Fibroblast of the aortic adventitia (primary cell): ENCODE results near the gene DISP3. TPM values are rescaled to one million over a fixed set of nuclear protein-coding genes. Genes with fewer than 3 reads are reported as not detected.

Experiments used
- DNase-seq: peaks from one replicate; pipeline ENCODE4 v3.0.0-alpha.2; 2010; ENCODE audit warnings: low read depth
- H3K4me3 ChIP-seq: 2 replicates; pipeline ENCODE4 v1.5.1; 2011; ENCODE audit warnings: low read depth, mild to moderate bottlenecking, control low read depth, low read length, moderate library complexity
- total RNA-seq: library from RNA; depleted of rRNA; stranded (reverse); fragments of >200 nt; gene quantifications from 2 replicates; pipeline ENCODE4 v1.2.3, GENCODE V29; 2012; ENCODE audit warnings: low replicate concordance
- TF ChIP-seq, protein P1 (sequence below): IDR thresholded peaks from 2 replicates; pipeline ENCODE4 v1.5.1; 2011; ENCODE audit warnings: mild to moderate bottlenecking, low read length, control low read depth, inconsistent platforms; ENCODE audit not compliant: insufficient read depth

The DISP3 gene
- total RNA-seq, 1 donor: not detected

DNA sequence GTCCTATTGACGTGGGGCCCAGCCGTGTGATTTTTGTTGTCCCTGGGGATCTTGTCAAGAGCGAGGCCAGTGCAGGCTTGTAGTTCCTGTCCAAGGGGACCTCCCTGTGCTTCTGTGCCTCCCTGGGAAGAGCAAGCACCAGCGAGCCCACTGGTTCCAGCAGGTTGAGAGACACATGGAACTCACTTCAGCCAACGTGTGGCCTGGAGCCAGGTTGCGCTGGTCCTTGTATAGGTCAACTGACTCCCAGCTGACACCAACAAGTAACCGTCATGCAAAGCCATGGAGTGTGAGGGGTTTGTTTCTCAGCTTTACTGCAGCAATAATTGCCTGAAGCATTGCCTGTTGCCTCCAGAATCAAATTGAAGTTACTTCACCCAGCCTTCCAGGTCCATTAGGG, 63.0 kb downstream of the DISP3 start:
- H3K4me3 ChIP-seq: no peak overlapping the region
- no peak for DNase-seq
- TF ChIP-seq, protein P1, sequence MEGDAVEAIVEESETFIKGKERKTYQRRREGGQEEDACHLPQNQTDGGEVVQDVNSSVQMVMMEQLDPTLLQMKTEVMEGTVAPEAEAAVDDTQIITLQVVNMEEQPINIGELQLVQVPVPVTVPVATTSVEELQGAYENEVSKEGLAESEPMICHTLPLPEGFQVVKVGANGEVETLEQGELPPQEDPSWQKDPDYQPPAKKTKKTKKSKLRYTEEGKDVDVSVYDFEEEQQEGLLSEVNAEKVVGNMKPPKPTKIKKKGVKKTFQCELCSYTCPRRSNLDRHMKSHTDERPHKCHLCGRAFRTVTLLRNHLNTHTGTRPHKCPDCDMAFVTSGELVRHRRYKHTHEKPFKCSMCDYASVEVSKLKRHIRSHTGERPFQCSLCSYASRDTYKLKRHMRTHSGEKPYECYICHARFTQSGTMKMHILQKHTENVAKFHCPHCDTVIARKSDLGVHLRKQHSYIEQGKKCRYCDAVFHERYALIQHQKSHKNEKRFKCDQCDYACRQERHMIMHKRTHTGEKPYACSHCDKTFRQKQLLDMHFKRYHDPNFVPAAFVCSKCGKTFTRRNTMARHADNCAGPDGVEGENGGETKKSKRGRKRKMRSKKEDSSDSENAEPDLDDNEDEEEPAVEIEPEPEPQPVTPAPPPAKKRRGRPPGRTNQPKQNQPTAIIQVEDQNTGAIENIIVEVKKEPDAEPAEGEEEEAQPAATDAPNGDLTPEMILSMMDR: no peak

DNA sequence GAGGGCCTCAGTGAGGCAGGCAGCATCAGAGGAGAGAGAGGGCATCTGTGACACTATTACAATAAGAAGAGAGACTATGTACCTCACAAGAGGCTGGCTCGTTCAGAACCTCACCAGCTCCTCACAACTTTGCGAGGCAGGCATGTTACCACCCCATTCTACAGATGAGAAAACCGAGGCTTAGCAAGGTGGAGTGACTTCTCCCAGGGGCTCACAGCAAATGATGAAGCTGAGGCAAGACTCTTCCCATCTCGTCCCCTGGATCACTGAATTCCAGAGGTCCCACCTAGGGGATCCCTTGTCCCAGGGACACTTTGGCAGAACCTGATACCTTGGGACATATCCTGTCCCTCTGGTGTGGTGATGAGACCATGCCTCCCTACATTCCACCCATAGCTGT, 64.4 kb downstream of the DISP3 start:
- no peak overlapping the region for H3K4me3 ChIP-seq
- TF ChIP-seq, protein P1: no peak
- DNase-seq: no peak

- H3K4me3 ChIP-seq: no peak overlapping the region
- TF ChIP-seq, protein P1: no peak
- no peak for DNase-seq
Measured at GRCh38 chr1:11543796-11544195, 64.8 kb downstream of the DISP3 start.

- no peak overlapping the region for H3K4me3 ChIP-seq
- DNase-seq: no peak
- TF ChIP-seq, protein P1: no peak
Measured at GRCh38 chr1:11546456-11546855, 67.5 kb downstream of the DISP3 start.

GRCh38 chr1:11550664-11551283, 71.8 kb downstream of the DISP3 start:
- no peak overlapping the region for H3K4me3 ChIP-seq
- TF ChIP-seq, protein P1: no peak
- peak; percentile 82 for DNase-seq

DNA sequence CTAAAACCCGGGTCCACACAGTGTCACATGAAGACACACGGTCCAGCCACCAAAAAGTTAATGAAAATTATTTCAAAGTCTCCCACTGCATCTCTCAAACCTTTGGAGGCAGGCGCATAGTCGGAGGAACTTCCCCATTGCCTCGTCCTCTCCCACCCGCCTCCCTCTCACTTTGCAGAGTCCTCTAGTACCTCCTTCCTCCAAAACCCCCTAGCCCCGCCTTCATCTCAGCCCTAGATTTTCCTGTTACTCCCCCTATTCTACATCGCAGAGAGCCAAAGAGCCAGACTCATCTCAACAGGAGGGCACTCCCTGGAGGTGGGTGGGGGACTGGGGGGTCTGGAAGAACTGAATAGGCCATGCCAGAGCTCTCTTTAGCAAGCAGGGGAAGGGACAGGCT, 79.3 kb downstream of the DISP3 start:
- no peak overlapping the region for H3K4me3 ChIP-seq
- DNase-seq: no peak
- TF ChIP-seq, protein P1: no peak

DNA sequence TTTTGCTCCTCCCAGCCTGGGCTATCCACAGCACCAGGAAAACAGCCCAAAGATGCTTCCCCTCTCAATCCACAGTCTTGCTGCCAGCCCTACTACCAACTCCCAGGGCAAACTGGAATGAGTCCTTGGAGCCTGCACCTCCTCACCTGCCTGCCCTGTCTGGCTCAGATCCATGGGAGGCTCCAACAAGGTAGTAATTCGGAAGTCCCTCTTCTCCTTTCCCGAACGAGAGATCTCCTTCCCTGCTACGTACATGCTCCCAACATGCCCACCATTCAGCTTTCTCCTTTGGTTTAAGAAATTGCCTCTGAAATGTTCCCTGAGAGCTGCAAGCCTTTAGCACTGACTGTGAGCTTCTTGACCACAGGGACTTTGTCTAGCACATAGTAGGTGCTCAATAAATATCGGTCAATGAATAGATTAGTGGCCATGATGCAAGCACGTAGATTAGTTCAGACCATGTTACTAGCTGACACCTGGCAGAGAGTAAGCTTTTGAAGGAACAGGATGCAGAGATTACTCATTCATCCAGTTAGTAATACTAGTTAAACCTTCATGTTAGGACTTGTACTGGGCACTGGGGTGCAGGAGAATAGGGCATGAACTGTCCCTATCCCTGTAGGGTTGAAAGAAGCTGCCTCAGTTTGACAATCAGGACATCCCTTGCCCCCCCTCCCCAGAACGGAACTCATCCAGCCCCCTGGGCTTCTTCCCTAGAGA, 80.1 kb downstream of the DISP3 start:
- H3K4me3 ChIP-seq: no peak overlapping the region
- TF ChIP-seq, protein P1: no peak
- no peak for DNase-seq
